ENCODE measurements around the gene ADAM12.

GRCh38 chr10:126156012-126156411, 232.3 kb downstream of the ADAM12 start:
- TF ChIP-seq MAX (IDR thresholded peaks at IDR 0.05) = no peak
- no peak for TF ChIP-seq ZFX (IDR thresholded peaks at IDR 0.05)
- no peak for TF ChIP-seq EZH2 (IDR thresholded peaks at IDR 0.05)
